HepG2 (cell line): ENCODE results near the gene DNAJC5. TPM values are rescaled to one million over a fixed set of nuclear protein-coding genes. Genes with fewer than 3 reads are reported as not detected.

Experiments
- CERS6 ChIP-seq: sonication (generic); formaldehyde crosslinking; IDR thresholded peaks from 2 replicates; pipeline ENCODE4 v1.5.0; 2020; ENCODE audit warnings: missing genetic modification reagents
- CREB1 ChIP-seq, 2 experiments: fragments of 450-650 bp in 1 of 2; IDR thresholded peaks; 2 replicates each; pipeline ENCODE4 v1.6.1; 2016 to 2017; ENCODE audit warnings: control low read depth in 1 of 2, mild to moderate bottlenecking in 1 of 2, missing compliant biosample characterization in 1 of 2, missing genetic modification characterization in 1 of 2
- DMAP1 ChIP-seq: IDR thresholded peaks from 2 replicates; pipeline ENCODE4 v1.6.1; 2016
- DPF2 ChIP-seq: sonication (generic); formaldehyde crosslinking; IDR thresholded peaks from 2 replicates; pipeline ENCODE4 v1.4.0; 2020; ENCODE audit warnings: mild to moderate bottlenecking, low read depth, missing genetic modification reagents, borderline replicate concordance
- HINFP ChIP-seq: sonication (generic); formaldehyde crosslinking; IDR thresholded peaks from 2 replicates; pipeline ENCODE4 v1.4.0; 2020; ENCODE audit warnings: low read depth, mild to moderate bottlenecking, missing genetic modification reagents
- HOXA5 ChIP-seq: sonication (generic); formaldehyde crosslinking; IDR thresholded peaks from 2 replicates; pipeline ENCODE4 v1.4.0; 2020; ENCODE audit warnings: missing genetic modification reagents
- KDM6A ChIP-seq: IDR thresholded peaks from 2 replicates; pipeline ENCODE4 v1.6.1; 2016; ENCODE audit warnings: low read depth
- MBD4 ChIP-seq: IDR thresholded peaks from 2 replicates; pipeline ENCODE4 v1.6.1; 2012; ENCODE audit warnings: low read length, inconsistent platforms, borderline replicate concordance
- MNT ChIP-seq: fragments of 450-650 bp; IDR thresholded peaks from 2 replicates; pipeline ENCODE4 v1.6.1; 2016
- NKX3-1 ChIP-seq: sonication (generic); formaldehyde crosslinking; IDR thresholded peaks from 2 replicates; pipeline ENCODE4 v1.5.0; 2020; ENCODE audit warnings: missing genetic modification reagents
- NR2C2 ChIP-seq: sonication (generic); formaldehyde crosslinking; IDR thresholded peaks from 2 replicates; pipeline ENCODE4 v1.4.0; 2020; ENCODE audit warnings: missing genetic modification reagents, mild to moderate bottlenecking, moderate library complexity, borderline replicate concordance
- NR2F1 ChIP-seq, 2 experiments: fragments of 450-650 bp in 1 of 2; formaldehyde crosslinking in 1 of 2; IDR thresholded peaks; 2 replicates each; pipeline versions ENCODE4 v1.5.0 to v1.6.1; 2016 to 2020; ENCODE audit warnings: mild to moderate bottlenecking in 1 of 2, missing compliant biosample characterization in 1 of 2, missing genetic modification reagents in 1 of 2, moderate library complexity in 1 of 2
- PRMT3 ChIP-seq: sonication (generic); formaldehyde crosslinking; IDR thresholded peaks from 2 replicates; pipeline ENCODE4 v1.8.1; 2022; ENCODE audit warnings: low read depth, mild to moderate bottlenecking, moderate library complexity, missing genetic modification reagents, borderline replicate concordance
- SIX1 ChIP-seq: sonication (generic); formaldehyde crosslinking; IDR thresholded peaks from 2 replicates; pipeline ENCODE4 v1.4.0; 2020; ENCODE audit warnings: missing genetic modification reagents, borderline replicate concordance
- YEATS2 ChIP-seq: sonication (generic); formaldehyde crosslinking; IDR thresholded peaks from 2 replicates; pipeline ENCODE4 v1.4.0; 2020; ENCODE audit warnings: missing genetic modification reagents, borderline replicate concordance
- ZFP90 ChIP-seq: sonication (generic); formaldehyde crosslinking; IDR thresholded peaks from 2 replicates; pipeline ENCODE4 v1.8.0; 2022; ENCODE audit warnings: missing genetic modification reagents, mild to moderate bottlenecking, inconsistent platforms, borderline replicate concordance
- ZNF354B ChIP-seq: sonication (generic); formaldehyde crosslinking; IDR thresholded peaks from 2 replicates; pipeline ENCODE4 v1.8.0; 2022; ENCODE audit warnings: mild to moderate bottlenecking, missing genetic modification reagents
- ZNF501 ChIP-seq: sonication (generic); formaldehyde crosslinking; IDR thresholded peaks from 2 replicates; pipeline ENCODE4 v1.5.1; 2020; ENCODE audit warnings: mild to moderate bottlenecking, moderate library complexity, missing genetic modification reagents
- ZNF660 ChIP-seq: sonication (generic); formaldehyde crosslinking; IDR thresholded peaks from 2 replicates; pipeline ENCODE4 v1.5.1; 2020; ENCODE audit warnings: mild to moderate bottlenecking, low read depth, missing genetic modification reagents, borderline replicate concordance
- ZNF674 ChIP-seq: sonication (generic); formaldehyde crosslinking; IDR thresholded peaks from 2 replicates; pipeline ENCODE4 v1.5.0; 2020; ENCODE audit warnings: low read depth, mild to moderate bottlenecking, missing genetic modification reagents
- ZNF691 ChIP-seq: sonication (generic); formaldehyde crosslinking; IDR thresholded peaks from 2 replicates; pipeline ENCODE4 v1.4.0; 2020; ENCODE audit warnings: missing genetic modification reagents, low read depth, mild to moderate bottlenecking, borderline replicate concordance
- ZNF740 ChIP-seq: sonication (generic); formaldehyde crosslinking; IDR thresholded peaks from 2 replicates; pipeline ENCODE4 v1.4.0; 2020; ENCODE audit warnings: missing genetic modification reagents
- ZNF879 ChIP-seq: sonication (generic); formaldehyde crosslinking; IDR thresholded peaks from 2 replicates; pipeline ENCODE4 v1.8.1; 2023; ENCODE audit warnings: missing genetic modification reagents
- polyA plus RNA-seq, 8 experiments: library from polyadenylated mRNA; depleted of rRNA in 3 of 8; stranded (reverse) in 7 of 8; unstranded in 1 of 8; fragments of >200 nt; fragmentation: Illumina TruSeq in 4 of 8; extraction: Trizol in 4 of 8; gene quantifications; 2 replicates each; pipeline versions ENCODE4 v1.2.1 to v1.2.3, GENCODE V29; 2011 to 2016; ENCODE audit warnings: low read depth in 4 of 8, missing spikeins in 1 of 8, mixed read lengths in 1 of 8; ENCODE audit not compliant: insufficient read depth in 1 of 8
- total RNA-seq, 5 experiments: library from RNA; depleted of rRNA; stranded (reverse); fragments of >200 nt; fragmentation: Illumina TruSeq; extraction: Trizol; gene quantifications; 2 replicates each; pipeline ENCODE4 v1.2.3, GENCODE V29; 2016; ENCODE audit warnings: low read depth in 1 of 5

The DNAJC5 gene
- total and polyA plus RNA-seq, 2 of the 13 experiments (the other 11 are each of a cell fraction or from before 2014, with no cell fraction given), result 42.8 to 64.5 TPM

GRCh38 chr20:63980806-63981728 is 86.1 kb downstream of the DNAJC5 start, which contains the start of gene PRPF6 (continued):
- TF ChIP-seq ZNF354B (CRISPR knock-in tag), result no peak
- TF ChIP-seq ZNF674 (CRISPR knock-in tag), result peak; percentile 85; the same call in 1 of the 2 replicates
- TF ChIP-seq PRMT3 (CRISPR knock-in tag), result peak; percentile 71; the same call in 1 of the 2 replicates
- TF ChIP-seq ZNF691 (CRISPR knock-in tag), result peak; percentile 65; the same call in 1 of the 2 replicates
- TF ChIP-seq NR2C2, result peak; percentile 100
- TF ChIP-seq CREB1 (IDR thresholded peaks at IDR 0.05), result peak; percentile 98
- TF ChIP-seq CREB1 (CRISPR knock-in tag; IDR thresholded peaks at IDR 0.05), result peak; percentile 99
- TF ChIP-seq SIX1 (CRISPR knock-in tag), result peak; percentile 54
- no peak for TF ChIP-seq DPF2 (CRISPR knock-in tag)
- TF ChIP-seq YEATS2 (CRISPR knock-in tag), result peak; percentile 99
- TF ChIP-seq MNT, result peak; percentile 96
- peak in 1 of 2 experiments; percentile 47; a peak in 1 of 4 replicates for TF ChIP-seq NR2F1 (CRISPR knock-in tag; IDR thresholded peaks at IDR 0.05)
- peak; percentile 99 for TF ChIP-seq DMAP1 (CRISPR knock-in tag)
- TF ChIP-seq ZNF740 (CRISPR knock-in tag), result no peak
- TF ChIP-seq NKX3-1 (CRISPR knock-in tag), result peak; percentile 84; the same call in 1 of the 2 replicates
- peak; percentile 97 for TF ChIP-seq HOXA5
- peak; percentile 98; the same call in 1 of the 2 replicates for TF ChIP-seq ZFP90
- TF ChIP-seq CERS6, result no peak; the same call in 1 of the 2 replicates
- TF ChIP-seq KDM6A (CRISPR knock-in tag), result peak; percentile 44; the same call in 1 of the 2 replicates
- peak; percentile 96; the same call in 1 of the 2 replicates for TF ChIP-seq HINFP (CRISPR knock-in tag)
- no peak for TF ChIP-seq ZNF660 (CRISPR knock-in tag)
- 0 out of 2 replicates have a peak, but pooled peaks have one; percentile 45 for TF ChIP-seq ZNF879 (CRISPR knock-in tag)
- peak; percentile 100 for TF ChIP-seq ZNF501 (CRISPR knock-in tag)
- no peak for TF ChIP-seq MBD4
